Lower leg skin (tissue), 4 donors: ENCODE results near the gene AJAP1. TPM values are rescaled to one million over a fixed set of nuclear protein-coding genes. Genes with fewer than 3 reads are reported as not detected.

Source experiments
- DNase-seq, 2 donors: peaks; one replicate each; pipeline ENCODE4 v3.0.0-alpha.2; 2019; ENCODE audit warnings: low spot score in 2 of 2
- H3K4me3 ChIP-seq: fragments of 200-600 bp; sonication (generic); 2 replicates; pipeline ENCODE4 v1.5.1; 2017; ENCODE audit warnings: mild to moderate bottlenecking, low read depth; ENCODE audit not compliant: poor library complexity, severe bottlenecking
- POLR2A ChIP-seq, 2 donors: fragments of 450-650 bp; IDR thresholded peaks; one replicate each; pipeline ENCODE4 v1.6.1; 2016 to 2017; ENCODE audit warnings: antibody characterized with exemption in 2 of 2, mild to moderate bottlenecking in 1 of 2, moderate library complexity in 1 of 2
- WGBS, 2 donors: methylation state at CpG; one replicate each; pipeline ENCODE4 v1.1.5; 2018; 5-methylcytosine and 5-hydroxymethylcytosine counted together
- intact Hi-C: fragments of 100-400 bp; cut with DNase I; formaldehyde crosslinking; loops from one replicate; pipeline ENCODE4 v1.15.0; 2023; ENCODE audit warnings: low total_unique reads
- total RNA-seq, 4 donors: library from RNA; depleted of rRNA; stranded (reverse); fragments of >200 nt; gene quantifications; one replicate each; pipeline ENCODE4 v1.1.0, GENCODE V29; 2016
- TF ChIP-seq, protein P1 (sequence below), 3 donors: fragments of 450-650 bp; IDR thresholded peaks; one replicate each; pipeline ENCODE4 v1.5.1; 2016; ENCODE audit warnings: antibody characterized with exemption in 3 of 3, mild to moderate bottlenecking in 3 of 3, moderate library complexity in 2 of 3

AJAP1 gene
- total RNA-seq, 4 donors from 2014 or later = 0.69 to 1.7 (median 1.3) TPM

DNA sequence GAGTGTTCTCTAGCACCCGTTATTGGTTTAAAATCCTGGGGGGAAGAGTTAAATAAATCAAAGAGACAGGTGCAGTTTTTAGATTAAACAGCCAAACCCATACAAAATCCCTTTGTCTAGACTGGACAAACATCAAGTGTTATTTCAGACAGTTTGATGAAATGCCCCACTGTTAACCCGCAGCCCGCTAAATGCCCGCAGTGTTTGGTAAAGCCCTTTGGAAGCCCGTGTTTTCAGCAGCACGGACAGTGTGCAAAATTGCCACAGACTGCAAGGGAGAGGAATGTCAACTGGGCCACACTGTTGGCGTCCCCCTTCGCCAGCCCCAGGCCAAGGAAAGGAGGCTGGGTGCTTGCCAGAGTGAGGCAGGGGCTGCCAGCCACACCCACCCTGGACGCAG, 26.6 kb downstream of the AJAP1 start:
- WGBS, 2 donors = 67 to 81% methylated on average over 9 of the region's 9 CpGs
- no peak for DNase-seq
- intact Hi-C loops = no loop called here
- no peak overlapping the region for H3K4me3 ChIP-seq
- no peak for TF ChIP-seq POLR2A (IDR thresholded peaks at IDR 0.05)
- TF ChIP-seq, protein P1, sequence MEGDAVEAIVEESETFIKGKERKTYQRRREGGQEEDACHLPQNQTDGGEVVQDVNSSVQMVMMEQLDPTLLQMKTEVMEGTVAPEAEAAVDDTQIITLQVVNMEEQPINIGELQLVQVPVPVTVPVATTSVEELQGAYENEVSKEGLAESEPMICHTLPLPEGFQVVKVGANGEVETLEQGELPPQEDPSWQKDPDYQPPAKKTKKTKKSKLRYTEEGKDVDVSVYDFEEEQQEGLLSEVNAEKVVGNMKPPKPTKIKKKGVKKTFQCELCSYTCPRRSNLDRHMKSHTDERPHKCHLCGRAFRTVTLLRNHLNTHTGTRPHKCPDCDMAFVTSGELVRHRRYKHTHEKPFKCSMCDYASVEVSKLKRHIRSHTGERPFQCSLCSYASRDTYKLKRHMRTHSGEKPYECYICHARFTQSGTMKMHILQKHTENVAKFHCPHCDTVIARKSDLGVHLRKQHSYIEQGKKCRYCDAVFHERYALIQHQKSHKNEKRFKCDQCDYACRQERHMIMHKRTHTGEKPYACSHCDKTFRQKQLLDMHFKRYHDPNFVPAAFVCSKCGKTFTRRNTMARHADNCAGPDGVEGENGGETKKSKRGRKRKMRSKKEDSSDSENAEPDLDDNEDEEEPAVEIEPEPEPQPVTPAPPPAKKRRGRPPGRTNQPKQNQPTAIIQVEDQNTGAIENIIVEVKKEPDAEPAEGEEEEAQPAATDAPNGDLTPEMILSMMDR (IDR thresholded peaks at IDR 0.05) = no peak

DNA sequence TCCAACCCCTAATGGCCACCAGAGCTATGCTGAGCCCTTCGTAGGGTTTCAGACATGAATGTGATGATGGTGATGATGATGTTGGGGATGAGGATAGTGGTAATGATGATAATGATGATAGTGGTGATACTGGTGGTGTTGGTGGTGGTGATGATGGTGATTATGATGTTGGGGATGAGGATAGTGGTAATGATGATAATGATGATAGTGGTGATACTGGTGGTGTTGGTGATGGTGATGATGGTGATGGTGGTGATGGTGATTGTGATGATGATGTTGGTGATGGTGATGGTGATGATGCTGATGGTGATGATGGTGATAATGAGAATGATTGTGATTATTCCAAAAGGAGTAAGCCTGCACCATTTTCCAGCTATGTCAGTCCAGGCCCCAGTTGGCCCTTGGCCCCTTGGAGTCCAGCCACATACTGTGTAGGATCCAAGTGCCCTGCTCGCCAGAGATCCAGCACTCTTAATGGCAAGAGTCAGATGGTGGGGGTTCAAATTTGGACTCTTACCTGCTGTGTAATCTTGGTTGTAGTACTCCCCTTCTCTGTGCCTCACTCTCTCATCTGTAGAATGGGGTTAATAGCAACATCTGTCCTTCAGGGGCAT, 28.3 kb downstream of the AJAP1 start:
- intact Hi-C loops = no loop called here
- no peak overlapping the region for H3K4me3 ChIP-seq
- no peak for DNase-seq
- TF ChIP-seq, protein P1 (IDR thresholded peaks at IDR 0.05) = no peak
- no peak for TF ChIP-seq POLR2A (IDR thresholded peaks at IDR 0.05)
- WGBS, 2 donors = 86 to 95% methylated on average over 2 of the region's 2 CpGs

DNA sequence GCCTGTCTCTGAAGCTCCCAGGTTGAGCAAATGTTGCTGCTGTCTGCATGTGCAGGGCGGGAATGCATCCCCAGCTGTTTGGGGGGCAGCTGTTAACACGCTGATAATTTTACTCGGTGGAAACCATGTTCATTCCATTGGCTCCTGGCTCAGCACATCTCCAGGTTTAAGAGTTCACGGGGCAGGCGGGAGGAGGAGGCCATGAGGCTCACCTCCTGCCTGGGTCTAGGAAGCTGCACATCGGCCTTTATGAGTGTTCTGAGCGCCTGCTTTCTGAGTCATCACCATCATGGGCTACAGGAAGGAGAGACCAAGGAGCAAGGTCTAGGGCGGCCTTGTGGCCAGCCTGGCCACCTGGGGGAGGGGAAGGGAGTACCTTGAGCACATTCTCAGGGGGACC, 29.7 kb downstream of the AJAP1 start:
- DNase-seq = no peak
- H3K4me3 ChIP-seq = no peak overlapping the region
- intact Hi-C loops = no loop called here
- 76 to 79% methylated on average over 8 of the region's 8 CpGs for WGBS, 2 donors
- TF ChIP-seq, protein P1 (IDR thresholded peaks at IDR 0.05) = no peak
- TF ChIP-seq POLR2A (IDR thresholded peaks at IDR 0.05) = no peak

DNA sequence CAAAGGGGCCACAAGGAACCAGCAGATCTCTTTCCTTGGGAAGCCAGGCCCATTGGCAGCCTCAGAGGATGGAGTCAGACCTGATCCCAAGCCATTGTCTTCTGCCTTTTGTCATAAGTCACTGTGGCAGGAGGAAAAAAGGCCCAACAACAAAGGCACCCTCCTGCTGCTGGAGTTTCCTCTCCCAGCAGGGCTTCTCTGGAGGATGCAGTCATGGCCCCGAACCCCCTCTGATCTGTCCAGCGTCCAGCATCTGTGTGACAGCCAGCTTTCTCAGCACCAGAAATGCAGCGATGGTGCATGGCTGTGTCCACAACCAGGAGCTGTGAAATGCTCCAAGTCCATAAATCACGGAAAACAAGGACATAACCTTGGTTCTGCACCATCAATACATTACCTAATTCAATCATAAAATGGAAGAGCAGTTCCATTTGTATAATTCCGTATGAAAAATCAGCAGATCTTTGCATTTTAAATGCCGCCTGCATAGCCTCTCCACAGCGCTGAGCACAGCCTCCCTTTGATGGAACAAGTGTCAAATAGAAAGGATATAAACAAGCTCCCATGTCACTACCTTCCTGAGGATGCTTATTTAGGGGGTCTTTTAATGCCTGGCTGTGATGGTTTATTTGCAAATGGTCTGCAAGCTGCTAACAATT, 30.6 kb downstream of the AJAP1 start:
- TF ChIP-seq POLR2A (IDR thresholded peaks at IDR 0.05) = no peak
- TF ChIP-seq, protein P1 (IDR thresholded peaks at IDR 0.05) = no peak
- DNase-seq = no peak
- no peak overlapping the region for H3K4me3 ChIP-seq
- 69 to 80% methylated on average over 7 of the region's 7 CpGs for WGBS, 2 donors
- intact Hi-C loops = no loop called here

DNA sequence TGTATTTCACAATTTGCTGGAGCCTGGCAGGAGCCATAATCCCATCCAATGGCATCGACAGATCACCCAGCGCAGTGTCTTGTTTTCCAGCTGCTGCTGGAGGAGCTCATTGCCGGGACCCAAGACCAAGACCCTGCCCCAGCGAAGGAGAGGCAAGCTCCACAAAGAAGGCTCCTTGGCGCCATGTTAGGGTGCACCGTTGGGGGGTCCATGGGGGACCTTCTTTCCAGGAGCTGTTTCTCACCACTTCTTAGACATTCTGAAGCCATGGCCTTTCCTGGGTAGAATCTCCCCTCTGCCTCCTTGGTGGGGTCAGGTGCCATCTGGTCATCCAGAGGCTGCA, 31.1 kb downstream of the AJAP1 start:
- DNase-seq = no peak
- intact Hi-C loops = no loop called here
- H3K4me3 ChIP-seq = no peak overlapping the region
- TF ChIP-seq, protein P1 (IDR thresholded peaks at IDR 0.05) = no peak
- no peak for TF ChIP-seq POLR2A (IDR thresholded peaks at IDR 0.05)
- WGBS, 2 donors = 80 to 93% methylated on average over 6 of the region's 6 CpGs

DNA sequence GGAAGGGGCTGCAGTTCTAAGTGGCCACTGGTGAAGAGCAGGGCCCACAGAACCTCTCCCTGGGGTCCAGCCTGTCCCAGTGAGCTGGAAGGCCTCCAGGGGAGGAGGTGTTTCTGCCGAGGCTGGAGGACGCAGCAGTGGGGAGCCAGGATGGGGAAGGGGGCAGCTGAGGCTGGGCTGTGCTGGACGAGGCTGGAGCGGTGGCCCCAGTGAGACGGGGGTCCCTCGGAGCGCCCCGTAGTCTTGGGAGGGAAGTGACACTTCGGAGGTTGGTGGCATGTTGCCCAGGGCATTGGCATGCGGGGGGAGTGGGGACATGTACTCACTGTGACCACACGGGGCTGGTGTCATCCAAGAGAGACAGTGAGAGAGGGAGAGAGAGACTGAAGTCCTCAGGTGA, 33.5 kb downstream of the AJAP1 start:
- no peak for DNase-seq
- intact Hi-C loops = no loop called here
- H3K4me3 ChIP-seq = no peak overlapping the region
- no peak for TF ChIP-seq POLR2A (IDR thresholded peaks at IDR 0.05)
- TF ChIP-seq, protein P1 (IDR thresholded peaks at IDR 0.05) = no peak
- 82 to 87% methylated on average over 10 to 11 of the region's 11 CpGs for WGBS, 2 donors
